Dendritic cell treated with granulocyte-macrophage colony-stimulating factor and Interleukin-4, amounts not matched to agents 40 ng/mL and 50 ng/mL, for 4 days (primary cell): ENCODE measurements around the gene ZNF284.

ENCODE experiments used
- H3K27ac Mint-ChIP-seq: one replicate; pipeline ENCODE4 v1.8.0; 2022; ENCODE audit warnings: mild to moderate bottlenecking, mixed read lengths
- H3K27me3 Mint-ChIP-seq: one replicate; pipeline ENCODE4 v1.8.0; 2022; ENCODE audit warnings: mild to moderate bottlenecking, mixed read lengths
- H3K36me3 Mint-ChIP-seq: one replicate; pipeline ENCODE4 v1.8.0; 2022; ENCODE audit warnings: low read depth, mixed read lengths
- H3K4me1 Mint-ChIP-seq: one replicate; pipeline ENCODE4 v1.8.0; 2022; ENCODE audit warnings: low read depth, mixed read lengths
- H3K4me3 Mint-ChIP-seq: one replicate; pipeline ENCODE4 v1.8.0; 2022; ENCODE audit warnings: mild to moderate bottlenecking, moderate library complexity, mixed read lengths
- H3K9me3 Mint-ChIP-seq: one replicate; pipeline ENCODE4 v1.8.0; 2022; ENCODE audit warnings: mixed read lengths
- intact Hi-C: fragments of 100-400 bp; cut with micrococcal nuclease; formaldehyde crosslinking; loops from one replicate; pipeline ENCODE4 v1.15.0; 2022

ZNF284 gene

DNA sequence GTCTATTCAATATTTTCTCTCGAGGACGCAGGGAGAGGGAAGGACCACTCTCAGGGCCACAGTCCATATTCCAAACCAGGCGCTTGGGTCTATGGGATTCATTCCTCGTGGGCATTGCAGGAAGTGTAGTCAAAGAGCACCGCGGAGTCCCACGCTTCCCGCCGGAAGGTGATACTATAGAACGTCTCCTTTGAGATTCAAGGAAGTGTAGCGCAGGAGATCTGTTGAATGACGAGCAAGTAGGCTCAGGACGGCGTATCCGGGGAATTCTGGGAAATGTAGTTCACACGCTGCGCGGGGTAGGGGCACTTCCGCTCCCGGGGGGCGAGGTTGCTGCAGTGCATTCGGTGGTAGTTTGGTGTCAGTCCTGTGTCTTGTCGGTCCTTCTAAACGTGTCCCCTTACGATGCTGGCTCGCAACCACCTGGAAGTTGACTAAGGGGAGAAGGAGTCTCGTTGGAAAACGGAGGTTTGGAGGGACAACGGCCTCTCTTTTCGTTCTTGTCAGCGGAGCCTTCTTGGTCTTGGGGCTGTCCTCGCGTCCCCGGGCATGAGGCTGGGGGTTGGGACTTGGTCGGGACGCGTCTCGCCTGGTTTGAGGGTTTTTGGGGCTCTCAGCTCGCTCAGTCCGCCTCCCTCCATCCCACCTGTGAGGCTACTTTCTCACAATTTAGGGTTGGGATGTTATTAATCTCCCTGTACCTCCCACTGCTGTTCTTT is at the start of gene ZNF284:
Gene ZNF284, plus strand, starts transcription at position 336 of the 719 bp plus-strand sequence. CDS start 4,231 bp downstream, outside the sequence.
- peaks cover 21% of the 10 kb centered on the region for H3K4me1 Mint-ChIP-seq
- H3K27ac Mint-ChIP-seq, result peak within 1 kb of the TSS; percentile 84
- peaks cover 6% of the 10 kb centered on the region for H3K27me3 Mint-ChIP-seq
- peak within 1 kb of the TSS; percentile 90 for H3K4me3 Mint-ChIP-seq
- intact Hi-C loops, result loop anchor here (1.0 to 2.0 kb wide), 4 partner anchors 20 to 47 kb away; partner anchors contain the start of genes ZNF222, ZNF223, ZNF224 and ZNF225
- peaks cover 59% of the 10 kb centered on the region for H3K9me3 Mint-ChIP-seq
- peaks cover 36% of the 10 kb centered on the region for H3K36me3 Mint-ChIP-seq

DNA sequence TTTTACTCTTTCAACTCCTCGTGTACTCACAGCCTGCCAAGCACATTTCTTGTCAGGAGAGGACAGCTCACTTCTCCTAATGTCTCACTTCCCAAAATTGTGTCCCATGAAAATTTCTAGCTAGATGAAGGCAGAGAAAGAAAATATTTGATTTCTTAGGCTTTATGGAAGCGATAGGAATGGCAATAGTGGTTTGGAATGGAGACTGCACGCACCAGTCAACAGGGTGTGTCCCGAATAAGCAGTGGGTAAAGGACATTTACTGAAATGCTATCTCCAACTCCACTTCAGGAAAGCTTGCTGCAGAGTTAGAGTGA is 47.1 kb upstream of the ZNF284 start:
- Mint-ChIP-seq H3K4me1 (peaks cover 20% of the 10 kb centered on the region), H3K4me3 (peak overlapping the region; percentile 99), H3K36me3 (peaks cover 50% of the 10 kb centered on the region), H3K9me3 (peaks cover 70% of the 10 kb centered on the region), H3K27me3 (peaks cover 2% of the 10 kb centered on the region), H3K27ac (peak overlapping the region; percentile 96)
- intact Hi-C loops, result loop anchor here (1.0 kb wide), 2 partner anchors 23 to 47 kb away; partner anchors contain the start of genes ZNF230 and ZNF284

DNA sequence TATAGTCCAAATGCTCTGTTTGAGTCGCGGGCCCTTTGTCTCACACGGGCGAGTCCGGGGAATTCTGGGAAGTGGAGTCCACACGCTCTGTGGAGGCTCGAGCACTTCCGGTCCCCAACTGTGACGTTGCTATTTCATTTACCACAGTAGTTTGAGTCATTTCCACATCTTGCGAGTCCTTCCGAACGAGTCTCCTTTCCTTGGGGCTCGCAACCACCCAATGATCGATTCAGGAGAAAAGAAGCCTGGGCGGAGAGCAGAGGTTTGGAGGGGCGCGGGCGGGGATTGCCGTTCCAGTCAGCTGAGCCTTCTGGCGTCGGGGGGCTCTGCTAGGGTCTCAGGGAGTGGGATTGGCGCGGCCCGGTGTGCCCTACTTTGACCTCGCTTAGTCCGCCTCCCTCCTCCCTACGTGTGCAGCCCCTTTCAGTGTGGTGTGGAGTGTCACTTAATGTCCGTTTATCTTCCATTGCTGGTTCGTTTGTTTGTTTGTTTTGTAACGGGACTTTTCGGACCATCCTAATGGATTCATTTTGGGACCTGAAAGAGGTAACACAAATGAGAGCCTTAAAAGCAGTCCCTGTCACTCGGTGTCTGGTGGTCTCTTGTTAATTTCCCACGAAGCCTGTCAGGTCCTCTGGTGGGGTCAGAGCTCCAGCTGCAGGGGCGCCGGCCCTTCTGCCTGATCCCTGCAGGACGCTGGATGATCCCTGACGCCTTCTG is 46.6 kb upstream of the ZNF284 start, which contains the start of gene ZNF222:
Gene ZNF222, plus strand, starts transcription at position 163 of the 720 bp plus-strand sequence. Its CDS starts 58 bp downstream, at position 221.
- H3K9me3 Mint-ChIP-seq, result peaks cover 70% of the 10 kb centered on the region
- H3K4me3 Mint-ChIP-seq, result peak within 1 kb of the TSS; percentile 99
- peaks cover 56% of the 10 kb centered on the region for H3K36me3 Mint-ChIP-seq
- peak within 1 kb of the TSS; percentile 96 for H3K27ac Mint-ChIP-seq
- peaks cover 2% of the 10 kb centered on the region for H3K27me3 Mint-ChIP-seq
- intact Hi-C loops, result loop anchor here (1.0 kb wide), 2 partner anchors 23 to 47 kb away; partner anchors contain the start of genes ZNF230 and ZNF284
- H3K4me1 Mint-ChIP-seq, result peaks cover 20% of the 10 kb centered on the region

DNA sequence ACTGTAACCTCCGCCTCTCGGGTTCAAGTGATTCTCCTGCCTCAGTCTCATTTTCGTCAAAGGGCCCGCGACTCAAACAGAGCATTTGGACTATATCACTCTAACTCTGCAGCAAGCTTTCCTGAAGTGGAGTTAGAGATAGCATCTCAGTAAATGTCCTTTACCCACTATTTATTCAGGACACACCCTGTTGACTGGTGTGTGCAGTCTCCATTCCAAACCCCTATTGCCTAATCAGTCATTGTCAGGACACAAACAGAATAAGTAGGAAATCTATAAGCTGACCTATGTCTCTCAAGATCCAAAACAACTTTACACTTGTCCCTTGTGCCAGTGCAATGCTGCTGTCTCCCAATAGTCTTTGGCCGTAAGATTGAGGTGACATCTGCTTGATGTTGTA is 45.3 kb upstream of the ZNF284 start:
- peaks cover 2% of the 10 kb centered on the region for H3K27me3 Mint-ChIP-seq
- H3K4me3 Mint-ChIP-seq, result no peak overlapping the region
- peaks cover 68% of the 10 kb centered on the region for H3K36me3 Mint-ChIP-seq
- peaks cover 20% of the 10 kb centered on the region for H3K4me1 Mint-ChIP-seq
- H3K27ac Mint-ChIP-seq, result no peak overlapping the region
- intact Hi-C loops, result no loop called here
- peaks cover 70% of the 10 kb centered on the region for H3K9me3 Mint-ChIP-seq

- no peaks in the 10 kb centered on the region for H3K27me3 Mint-ChIP-seq
These were observed 39.9 kb upstream of the ZNF284 start for GRCh38 chr19:44032001-44032610.

DNA sequence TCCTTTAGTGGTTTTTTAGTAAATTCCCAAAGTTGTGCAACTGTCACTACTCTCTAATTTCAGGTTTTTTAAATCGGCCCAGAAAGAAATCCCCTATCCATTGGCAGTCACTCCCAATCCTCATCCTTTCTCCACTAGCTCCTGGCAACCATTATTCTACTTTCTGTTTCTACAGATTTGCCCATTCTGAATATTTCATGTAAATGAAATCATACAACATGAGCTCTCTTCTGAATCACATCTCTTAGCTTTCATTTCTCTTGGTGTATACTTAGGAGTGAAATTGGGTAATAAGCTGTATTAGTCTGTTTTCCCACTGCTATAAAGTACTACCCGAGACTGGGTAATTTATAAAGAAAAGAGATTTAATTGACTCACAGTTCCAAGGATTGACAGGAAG is 29.8 kb upstream of the ZNF284 start:
- no peak overlapping the region for H3K4me3 Mint-ChIP-seq

More at GRCh38 chr19:44032001-44032610, 39.9 kb upstream of the ZNF284 start:
- H3K4me1 Mint-ChIP-seq, result no peaks in the 10 kb centered on the region
- intact Hi-C loops, result no loop called here
- H3K4me3 Mint-ChIP-seq, result no peak overlapping the region
- peaks cover 58% of the 10 kb centered on the region for H3K36me3 Mint-ChIP-seq
- H3K9me3 Mint-ChIP-seq, result peaks cover 95% of the 10 kb centered on the region
- H3K27ac Mint-ChIP-seq, result no peak overlapping the region

GRCh38 chr19:44050740-44051649 is 21.0 kb upstream of the ZNF284 start:
- H3K9me3 Mint-ChIP-seq, result peaks cover 66% of the 10 kb centered on the region

More for the DNA sequence above, 29.8 kb upstream of the ZNF284 start:
- Mint-ChIP-seq H3K27me3 (peaks cover 7% of the 10 kb centered on the region), H3K4me1 (no peaks in the 10 kb centered on the region), H3K36me3 (no peaks in the 10 kb centered on the region), H3K9me3 (peaks cover 73% of the 10 kb centered on the region), H3K27ac (no peak overlapping the region)
- intact Hi-C loops, result no loop called here

DNA sequence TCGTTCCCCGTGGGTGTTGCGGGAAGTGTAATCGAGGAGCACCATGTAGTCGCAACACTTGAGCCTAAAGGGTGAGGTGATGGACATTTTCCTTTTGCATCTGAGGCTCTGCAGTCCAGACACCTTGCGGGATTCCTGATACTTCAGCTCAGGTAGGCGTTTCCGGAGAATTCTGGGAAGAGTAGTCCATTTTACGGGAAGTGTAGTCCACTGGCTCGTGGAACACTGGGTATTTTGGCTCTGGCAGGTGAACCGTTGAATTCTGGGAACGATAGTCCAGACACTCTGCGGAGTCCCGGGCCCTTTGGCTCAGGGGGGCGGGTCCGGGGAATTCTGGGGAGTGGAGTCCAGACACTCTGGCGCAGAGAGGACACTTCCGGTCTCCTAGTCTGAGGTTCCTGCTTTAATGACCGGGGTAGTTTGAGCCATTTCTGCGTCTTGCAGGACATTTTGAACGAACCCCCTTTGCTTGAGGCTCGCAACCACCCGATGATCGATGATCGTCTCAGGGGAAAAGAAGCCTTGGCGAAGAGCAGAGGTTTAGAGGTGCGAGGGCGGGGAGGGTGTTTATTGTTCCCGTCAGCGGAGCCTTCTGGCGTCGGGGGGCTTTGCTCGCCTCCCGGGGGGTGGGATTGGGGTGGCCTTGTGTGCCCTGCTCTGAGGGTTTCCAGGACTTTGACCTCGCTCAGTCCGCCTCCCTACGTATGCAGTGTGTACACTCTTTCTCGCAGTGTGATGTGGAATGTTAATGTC is 20.1 kb upstream of the ZNF284 start, which contains the start of gene ZNF223:
Gene ZNF223, plus strand, starts transcription at position 387 of the 753 bp plus-strand sequence. CDS start 3,141 bp downstream, outside the sequence.
- H3K9me3 Mint-ChIP-seq, result peaks cover 68% of the 10 kb centered on the region
- peaks cover 18% of the 10 kb centered on the region for H3K27me3 Mint-ChIP-seq
- intact Hi-C loops, result loop anchor here (1.0 to 5.0 kb wide), 2 partner anchors 20 to 40 kb away; partner anchors contain the start of genes ZNF224 and ZNF284
- peaks cover 59% of the 10 kb centered on the region for H3K36me3 Mint-ChIP-seq
- H3K27ac Mint-ChIP-seq, result peak within 1 kb of the TSS; percentile 90
- H3K4me3 Mint-ChIP-seq, result peak within 1 kb of the TSS; percentile 88
- H3K4me1 Mint-ChIP-seq, result peaks cover 21% of the 10 kb centered on the region

More at GRCh38 chr19:44050740-44051649, 21.0 kb upstream of the ZNF284 start:
- intact Hi-C loops, result loop anchor here (5.0 kb wide), 1 partner anchor 41 kb away; the partner anchor contains the start of gene ZNF224
- Mint-ChIP-seq H3K36me3 (peaks cover 51% of the 10 kb centered on the region), H3K27ac (peak overlapping the region; percentile 90), H3K27me3 (peaks cover 20% of the 10 kb centered on the region), H3K4me3 (peak overlapping the region; percentile 88), H3K4me1 (peaks cover 21% of the 10 kb centered on the region)

DNA sequence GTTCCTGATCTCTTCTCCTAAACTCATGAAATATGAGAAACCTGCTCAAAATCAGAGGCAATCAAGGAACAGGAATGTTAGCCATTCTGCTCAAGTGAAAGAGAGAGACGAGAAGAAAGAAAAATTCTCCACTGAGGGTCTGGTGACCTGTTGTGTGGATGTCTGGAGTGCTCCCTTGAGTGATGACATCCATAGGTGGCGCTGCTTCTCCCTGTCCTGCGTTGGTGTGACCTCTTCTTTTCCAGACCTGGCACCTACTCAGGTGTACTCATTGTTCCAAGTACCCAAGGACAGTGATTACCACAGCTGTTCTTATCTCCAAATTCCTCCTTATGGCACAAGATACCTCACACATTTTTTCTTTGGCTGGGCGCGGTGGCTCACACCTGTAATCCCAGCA is 16.1 kb upstream of the ZNF284 start:
- H3K36me3 Mint-ChIP-seq, result peaks cover 97% of the 10 kb centered on the region
- H3K4me1 Mint-ChIP-seq, result peaks cover 15% of the 10 kb centered on the region
- H3K9me3 Mint-ChIP-seq, result peaks cover 83% of the 10 kb centered on the region
- no peak overlapping the region for H3K4me3 Mint-ChIP-seq
- H3K27me3 Mint-ChIP-seq, result peaks cover 4% of the 10 kb centered on the region
- intact Hi-C loops, result no loop called here
- H3K27ac Mint-ChIP-seq, result no peak overlapping the region

DNA sequence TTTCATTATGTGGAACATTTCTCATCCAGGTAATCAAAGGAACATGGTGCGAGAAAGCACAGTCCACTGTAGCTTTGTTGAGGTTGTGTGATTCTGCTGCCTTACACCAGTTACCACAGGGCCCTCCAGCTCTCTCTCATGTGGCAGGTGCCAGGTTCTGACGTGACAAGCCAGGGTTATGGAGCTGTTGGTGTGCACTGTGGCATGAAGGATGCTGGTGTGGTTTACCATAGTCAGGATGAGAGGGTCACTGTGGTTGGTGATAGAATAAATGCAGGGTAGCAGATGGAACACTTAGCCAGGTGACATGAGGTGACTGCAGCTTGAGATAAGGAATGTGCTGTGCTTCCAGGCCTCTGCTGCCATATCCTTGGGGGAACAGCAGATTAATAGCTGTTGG is 12.7 kb upstream of the ZNF284 start:
- H3K4me3 Mint-ChIP-seq, result no peak overlapping the region
- H3K27ac Mint-ChIP-seq, result no peak overlapping the region
- H3K27me3 Mint-ChIP-seq, result no peaks in the 10 kb centered on the region
- H3K4me1 Mint-ChIP-seq, result no peaks in the 10 kb centered on the region
- intact Hi-C loops, result no loop called here
- peaks cover 100% of the 10 kb centered on the region for H3K36me3 Mint-ChIP-seq
- H3K9me3 Mint-ChIP-seq, result peaks cover 91% of the 10 kb centered on the region

DNA sequence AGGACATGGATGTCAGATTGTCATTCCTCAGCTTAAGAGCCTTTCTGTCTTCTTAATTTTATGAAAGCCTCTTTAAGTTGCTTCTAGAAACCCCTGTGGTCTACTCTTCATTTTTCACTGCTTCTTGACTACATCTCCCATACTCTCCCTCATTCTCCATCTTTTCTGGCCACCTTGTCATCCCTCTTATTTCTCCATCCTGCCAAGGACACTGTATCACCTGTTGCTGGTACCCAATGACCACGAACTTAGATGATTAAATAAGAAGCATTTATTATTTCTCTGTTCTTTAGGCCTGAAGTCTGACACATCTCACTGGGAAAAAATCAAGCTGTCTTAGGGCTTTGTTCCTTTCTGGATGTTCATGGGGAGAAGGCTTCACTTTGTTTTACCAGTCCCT is 10.9 kb upstream of the ZNF284 start:
- intact Hi-C loops, result no loop called here
- peaks cover 100% of the 10 kb centered on the region for H3K36me3 Mint-ChIP-seq
- no peaks in the 10 kb centered on the region for H3K27me3 Mint-ChIP-seq
- H3K4me3 Mint-ChIP-seq, result no peak overlapping the region
- H3K27ac Mint-ChIP-seq, result no peak overlapping the region
- H3K4me1 Mint-ChIP-seq, result no peaks in the 10 kb centered on the region
- peaks cover 91% of the 10 kb centered on the region for H3K9me3 Mint-ChIP-seq

GRCh38 chr19:44066305-44066704 is 5.7 kb upstream of the ZNF284 start:
- Mint-ChIP-seq H3K27ac (no peak overlapping the region), H3K36me3 (peaks cover 70% of the 10 kb centered on the region), H3K9me3 (peaks cover 94% of the 10 kb centered on the region)

More at GRCh38 chr19:44066305-44066704, 5.7 kb upstream of the ZNF284 start:
- H3K4me1 Mint-ChIP-seq, result peaks cover 4% of the 10 kb centered on the region
- intact Hi-C loops, result no loop called here
- peaks cover 3% of the 10 kb centered on the region for H3K27me3 Mint-ChIP-seq
- H3K4me3 Mint-ChIP-seq, result no peak overlapping the region
